ENCODE results near the gene METTL22. TPM values are rescaled to one million over a fixed set of nuclear protein-coding genes. Genes with fewer than 3 reads are reported as not detected.
A peak's percentile ranks its signal among the peaks of the same experiment; 100 is the strongest.

Gene METTL22
- total and polyA plus RNA-seq, 10 of the 15 experiments (the other 5 are each of a cell fraction or from before 2014, with no cell fraction given) = 6.4 to 34.7 (median 18.8) TPM

DNA sequence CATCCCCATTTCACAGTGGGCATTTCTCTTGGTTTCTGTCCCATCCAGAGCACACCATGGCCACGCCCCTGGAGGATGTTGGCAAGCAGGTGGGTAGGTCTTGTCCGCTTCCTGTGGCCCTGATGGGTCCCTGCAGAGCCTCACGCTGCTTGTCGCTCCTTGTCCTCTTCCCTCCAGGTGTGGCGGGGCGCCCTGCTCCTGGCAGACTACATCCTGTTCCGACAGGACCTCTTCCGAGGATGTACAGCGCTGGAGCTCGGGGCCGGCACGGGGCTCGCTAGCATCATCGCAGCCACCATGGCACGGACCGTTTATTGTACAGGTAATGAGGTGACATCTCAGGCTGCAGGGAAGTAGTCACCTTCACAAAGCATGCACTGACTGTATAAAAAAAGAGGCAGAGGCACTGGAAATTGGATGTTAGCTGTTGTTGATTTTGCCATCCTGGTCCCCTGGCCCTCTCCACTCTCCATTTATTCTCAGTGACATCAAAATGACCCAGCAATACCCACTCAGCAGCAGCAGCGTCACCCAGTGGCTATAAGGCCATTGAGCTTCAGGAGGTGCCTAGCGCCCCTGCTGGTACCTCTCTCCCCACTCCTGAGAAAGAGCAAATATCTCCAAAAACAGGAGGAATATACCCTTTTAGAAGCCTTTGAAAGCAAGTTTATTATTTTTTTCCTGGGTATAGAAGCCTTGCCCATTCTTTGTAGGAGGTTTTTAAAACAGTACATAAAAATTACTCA, 13.7 kb downstream of the METTL22 start:
- TF ChIP-seq, protein P1, sequence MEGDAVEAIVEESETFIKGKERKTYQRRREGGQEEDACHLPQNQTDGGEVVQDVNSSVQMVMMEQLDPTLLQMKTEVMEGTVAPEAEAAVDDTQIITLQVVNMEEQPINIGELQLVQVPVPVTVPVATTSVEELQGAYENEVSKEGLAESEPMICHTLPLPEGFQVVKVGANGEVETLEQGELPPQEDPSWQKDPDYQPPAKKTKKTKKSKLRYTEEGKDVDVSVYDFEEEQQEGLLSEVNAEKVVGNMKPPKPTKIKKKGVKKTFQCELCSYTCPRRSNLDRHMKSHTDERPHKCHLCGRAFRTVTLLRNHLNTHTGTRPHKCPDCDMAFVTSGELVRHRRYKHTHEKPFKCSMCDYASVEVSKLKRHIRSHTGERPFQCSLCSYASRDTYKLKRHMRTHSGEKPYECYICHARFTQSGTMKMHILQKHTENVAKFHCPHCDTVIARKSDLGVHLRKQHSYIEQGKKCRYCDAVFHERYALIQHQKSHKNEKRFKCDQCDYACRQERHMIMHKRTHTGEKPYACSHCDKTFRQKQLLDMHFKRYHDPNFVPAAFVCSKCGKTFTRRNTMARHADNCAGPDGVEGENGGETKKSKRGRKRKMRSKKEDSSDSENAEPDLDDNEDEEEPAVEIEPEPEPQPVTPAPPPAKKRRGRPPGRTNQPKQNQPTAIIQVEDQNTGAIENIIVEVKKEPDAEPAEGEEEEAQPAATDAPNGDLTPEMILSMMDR (IDR thresholded peaks at IDR 0.05 in 2 of 3, conservative IDR thresholded peaks at IDR 0.05 in 1 of 3; ENCODE audit: control insufficient read depth in 2 of 3, extremely low read depth in 1 of 3, insufficient read depth in 1 of 3, low read depth in 3 of 3, low read length in 3 of 3) = peak in 2 of 3 experiments; percentile 22 to 49; a peak in 4 of 6 replicates
- no peak for TF ChIP-seq MTA3 (IDR thresholded peaks at IDR 0.05; ENCODE audit: borderline replicate concordance, low read length)
- TF ChIP-seq RAD21 (IDR thresholded peaks at IDR 0.05; ENCODE audit: insufficient read depth, low read depth, low read length) = peak; percentile 36
- no TSS peak for BruUV-seq (replicated peaks)
- Histone ChIP-seq H3K9me3 (replicated peaks; ENCODE audit: control insufficient read depth, insufficient read depth, low read length) (no peaks in the 10 kb centered on the region), H3K27me3 (replicated peaks in 1 of 2; ENCODE audit: control insufficient read depth in 2 of 2, insufficient read depth in 2 of 2, low read length in 1 of 2) (no peaks in the 10 kb centered on the region), H3K4me3 (no peak overlapping the region), H3K79me2 (ENCODE audit: control insufficient read depth, insufficient read depth, low read length) (no peaks in the 10 kb centered on the region), H2AFZ (ENCODE audit: control insufficient read depth, low read depth, low read length) (no peak overlapping the region), H4K20me1 (ENCODE audit: control insufficient read depth, insufficient read depth) (no peaks in the 10 kb centered on the region), H3K4me1 (ENCODE audit: control insufficient read depth, insufficient read depth, low read length) (no peaks in the 10 kb centered on the region), H3K27ac (ENCODE audit: control insufficient read depth, insufficient read depth) (no peak overlapping the region), H3K9ac (ENCODE audit: control insufficient read depth, insufficient read depth, low read length) (no peak overlapping the region), H3K36me3 (ENCODE audit: control insufficient read depth in 2 of 2, insufficient read depth in 2 of 2, low read length in 1 of 2) (peaks cover 12 to 15% of the 10 kb centered on the region in 2 experiments; a peak in 3 of 4 replicates), H3K4me2 (ENCODE audit: control insufficient read depth, insufficient read depth) (no peak overlapping the region)
- WGBS (ENCODE audit: insufficient coverage, insufficient replicate concordance, low lambda C conversion rate, missing lambda C conversion rate) = 86% methylated on average over 18 of the region's 18 CpGs
- ChIA-PET POLR2A (no interaction called here), RAD21 (ENCODE audit: unreplicated experiment) (no interaction called here), CTCF (interaction anchor here (0.7 to 2.4 kb wide), 3 partner anchors 51 to 63 kb away, joined by 3 to 11 read pairs (median 3); no protein-coding TSS in a partner anchor), SMC1A (ENCODE audit: uncharacterized antibody, unreplicated experiment) (no interaction called here)
- FAIRE-seq (no peak), DNase-seq (ENCODE audit: low read depth, low spot score) (no peak), ATAC-seq (0 out of 3 replicates have a peak, but pooled peaks have one; percentile 24)
- in situ Hi-C loops (cut with MboI) (no loop called here), intact Hi-C loops (cut with micrococcal nuclease; ENCODE audit: unreplicated experiment) (no loop called here)

DNA sequence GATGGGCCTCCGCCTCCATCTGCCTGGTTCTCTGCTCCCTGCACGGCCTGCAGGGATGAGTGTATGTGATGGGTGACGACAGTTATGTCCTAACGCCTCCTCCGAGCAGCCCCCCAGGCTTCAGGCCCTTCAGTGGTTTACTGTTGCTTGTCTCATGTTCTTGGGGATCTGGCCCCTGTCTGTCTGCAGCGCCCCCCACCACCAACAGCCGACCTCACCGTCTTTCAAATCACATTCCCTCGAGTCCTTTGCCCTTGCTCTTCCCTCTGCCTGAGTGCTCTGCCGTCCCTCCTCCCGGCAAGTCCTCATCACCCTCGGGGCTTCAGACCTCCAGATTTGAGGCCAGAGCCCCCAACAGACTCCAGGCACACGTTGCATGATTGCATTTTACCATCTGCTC, 18.2 kb downstream of the METTL22 start:
- Histone ChIP-seq H4K20me1 (ENCODE audit: control insufficient read depth, insufficient read depth) (no peaks in the 10 kb centered on the region), H3K9me3 (replicated peaks; ENCODE audit: control insufficient read depth, insufficient read depth, low read length) (no peaks in the 10 kb centered on the region), H3K4me3 (no peak overlapping the region), H3K4me1 (ENCODE audit: control insufficient read depth, insufficient read depth, low read length) (no peaks in the 10 kb centered on the region), H3K27me3 (replicated peaks in 1 of 2; ENCODE audit: control insufficient read depth in 2 of 2, insufficient read depth in 2 of 2, low read length in 1 of 2) (no peaks in the 10 kb centered on the region), H3K4me2 (ENCODE audit: control insufficient read depth, insufficient read depth) (no peak overlapping the region), H3K79me2 (ENCODE audit: control insufficient read depth, insufficient read depth, low read length) (no peaks in the 10 kb centered on the region), H3K27ac (ENCODE audit: control insufficient read depth, insufficient read depth) (no peak overlapping the region), H3K36me3 (ENCODE audit: control insufficient read depth in 2 of 2, insufficient read depth in 2 of 2, low read length in 1 of 2) (peaks cover 21 to 29% of the 10 kb centered on the region in 2 experiments; a peak in 3 of 4 replicates), H3K9ac (ENCODE audit: control insufficient read depth, insufficient read depth, low read length) (no peak overlapping the region), H2AFZ (ENCODE audit: control insufficient read depth, low read depth, low read length) (no peak overlapping the region)
- FAIRE-seq (no peak), ATAC-seq (no peak), DNase-seq (ENCODE audit: low read depth, low spot score) (no peak)
- 71% methylated on average over 10 of the region's 13 CpGs for WGBS (ENCODE audit: insufficient coverage, insufficient replicate concordance, low lambda C conversion rate, missing lambda C conversion rate)
- RAD21 ChIA-PET (ENCODE audit: unreplicated experiment) = interaction anchor here (0.6 kb wide), 1 partner anchor 1711 kb away, joined by 3 read pairs; no protein-coding TSS in a partner anchor
- BruUV-seq (replicated peaks) = no TSS peak
- CTCF ChIA-PET = no interaction called here
- SMC1A ChIA-PET (ENCODE audit: uncharacterized antibody, unreplicated experiment) = no interaction called here
- in situ Hi-C loops (cut with MboI) = no loop called here
- POLR2A ChIA-PET = no interaction called here
- intact Hi-C loops (cut with micrococcal nuclease; ENCODE audit: unreplicated experiment) = no loop called here
- TF ChIP-seq, protein P2, sequence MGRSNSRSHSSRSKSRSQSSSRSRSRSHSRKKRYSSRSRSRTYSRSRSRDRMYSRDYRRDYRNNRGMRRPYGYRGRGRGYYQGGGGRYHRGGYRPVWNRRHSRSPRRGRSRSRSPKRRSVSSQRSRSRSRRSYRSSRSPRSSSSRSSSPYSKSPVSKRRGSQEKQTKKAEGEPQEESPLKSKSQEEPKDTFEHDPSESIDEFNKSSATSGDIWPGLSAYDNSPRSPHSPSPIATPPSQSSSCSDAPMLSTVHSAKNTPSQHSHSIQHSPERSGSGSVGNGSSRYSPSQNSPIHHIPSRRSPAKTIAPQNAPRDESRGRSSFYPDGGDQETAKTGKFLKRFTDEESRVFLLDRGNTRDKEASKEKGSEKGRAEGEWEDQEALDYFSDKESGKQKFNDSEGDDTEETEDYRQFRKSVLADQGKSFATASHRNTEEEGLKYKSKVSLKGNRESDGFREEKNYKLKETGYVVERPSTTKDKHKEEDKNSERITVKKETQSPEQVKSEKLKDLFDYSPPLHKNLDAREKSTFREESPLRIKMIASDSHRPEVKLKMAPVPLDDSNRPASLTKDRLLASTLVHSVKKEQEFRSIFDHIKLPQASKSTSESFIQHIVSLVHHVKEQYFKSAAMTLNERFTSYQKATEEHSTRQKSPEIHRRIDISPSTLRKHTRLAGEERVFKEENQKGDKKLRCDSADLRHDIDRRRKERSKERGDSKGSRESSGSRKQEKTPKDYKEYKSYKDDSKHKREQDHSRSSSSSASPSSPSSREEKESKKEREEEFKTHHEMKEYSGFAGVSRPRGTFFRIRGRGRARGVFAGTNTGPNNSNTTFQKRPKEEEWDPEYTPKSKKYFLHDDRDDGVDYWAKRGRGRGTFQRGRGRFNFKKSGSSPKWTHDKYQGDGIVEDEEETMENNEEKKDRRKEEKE (IDR thresholded peaks at IDR 0.05) = no peak
- no peak for TF ChIP-seq YBX1 (IDR thresholded peaks at IDR 0.05)
- no peak for TF ChIP-seq NFIC (IDR thresholded peaks at IDR 0.05; ENCODE audit: low read depth, low read length)
- TF ChIP-seq, protein P3, sequence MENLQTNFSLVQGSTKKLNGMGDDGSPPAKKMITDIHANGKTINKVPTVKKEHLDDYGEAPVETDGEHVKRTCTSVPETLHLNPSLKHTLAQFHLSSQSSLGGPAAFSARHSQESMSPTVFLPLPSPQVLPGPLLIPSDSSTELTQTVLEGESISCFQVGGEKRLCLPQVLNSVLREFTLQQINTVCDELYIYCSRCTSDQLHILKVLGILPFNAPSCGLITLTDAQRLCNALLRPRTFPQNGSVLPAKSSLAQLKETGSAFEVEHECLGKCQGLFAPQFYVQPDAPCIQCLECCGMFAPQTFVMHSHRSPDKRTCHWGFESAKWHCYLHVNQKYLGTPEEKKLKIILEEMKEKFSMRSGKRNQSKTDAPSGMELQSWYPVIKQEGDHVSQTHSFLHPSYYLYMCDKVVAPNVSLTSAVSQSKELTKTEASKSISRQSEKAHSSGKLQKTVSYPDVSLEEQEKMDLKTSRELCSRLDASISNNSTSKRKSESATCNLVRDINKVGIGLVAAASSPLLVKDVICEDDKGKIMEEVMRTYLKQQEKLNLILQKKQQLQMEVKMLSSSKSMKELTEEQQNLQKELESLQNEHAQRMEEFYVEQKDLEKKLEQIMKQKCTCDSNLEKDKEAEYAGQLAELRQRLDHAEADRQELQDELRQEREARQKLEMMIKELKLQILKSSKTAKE (IDR thresholded peaks at IDR 0.05; ENCODE audit: low read depth, poor library complexity, severe bottlenecking) = no peak
- TF ChIP-seq SMAD5 (IDR thresholded peaks at IDR 0.05; ENCODE audit: low read depth) = no peak
- TF ChIP-seq SP1 (IDR thresholded peaks at IDR 0.05; ENCODE audit: low read depth, low read length) = no peak

Measured in GM12878 (cell line).